Measurements from ENCODE around the gene IGF2BP2.

- TF ChIP-seq, protein P1, sequence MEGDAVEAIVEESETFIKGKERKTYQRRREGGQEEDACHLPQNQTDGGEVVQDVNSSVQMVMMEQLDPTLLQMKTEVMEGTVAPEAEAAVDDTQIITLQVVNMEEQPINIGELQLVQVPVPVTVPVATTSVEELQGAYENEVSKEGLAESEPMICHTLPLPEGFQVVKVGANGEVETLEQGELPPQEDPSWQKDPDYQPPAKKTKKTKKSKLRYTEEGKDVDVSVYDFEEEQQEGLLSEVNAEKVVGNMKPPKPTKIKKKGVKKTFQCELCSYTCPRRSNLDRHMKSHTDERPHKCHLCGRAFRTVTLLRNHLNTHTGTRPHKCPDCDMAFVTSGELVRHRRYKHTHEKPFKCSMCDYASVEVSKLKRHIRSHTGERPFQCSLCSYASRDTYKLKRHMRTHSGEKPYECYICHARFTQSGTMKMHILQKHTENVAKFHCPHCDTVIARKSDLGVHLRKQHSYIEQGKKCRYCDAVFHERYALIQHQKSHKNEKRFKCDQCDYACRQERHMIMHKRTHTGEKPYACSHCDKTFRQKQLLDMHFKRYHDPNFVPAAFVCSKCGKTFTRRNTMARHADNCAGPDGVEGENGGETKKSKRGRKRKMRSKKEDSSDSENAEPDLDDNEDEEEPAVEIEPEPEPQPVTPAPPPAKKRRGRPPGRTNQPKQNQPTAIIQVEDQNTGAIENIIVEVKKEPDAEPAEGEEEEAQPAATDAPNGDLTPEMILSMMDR (IDR thresholded peaks at IDR 0.05), result no peak
- TF ChIP-seq POLR2AphosphoS5 (IDR thresholded peaks at IDR 0.05; ENCODE audit: low read depth, low read length), result no peak
These were observed 60.5 kb downstream of the IGF2BP2 start for GRCh38 chr3:185764163-185764979.
